HG02678 (cell line): Measurements from ENCODE around the gene TSPAN7.

Source experiments
- ATAC-seq: cut with Tn5 transposase; IDR thresholded peaks from one replicate; pipeline ENCODE4 v1.9.1; 2021; ENCODE audit warnings: mild to moderate bottlenecking, moderate library complexity; ENCODE audit not compliant: unreplicated experiment

TSPAN7 gene

DNA sequence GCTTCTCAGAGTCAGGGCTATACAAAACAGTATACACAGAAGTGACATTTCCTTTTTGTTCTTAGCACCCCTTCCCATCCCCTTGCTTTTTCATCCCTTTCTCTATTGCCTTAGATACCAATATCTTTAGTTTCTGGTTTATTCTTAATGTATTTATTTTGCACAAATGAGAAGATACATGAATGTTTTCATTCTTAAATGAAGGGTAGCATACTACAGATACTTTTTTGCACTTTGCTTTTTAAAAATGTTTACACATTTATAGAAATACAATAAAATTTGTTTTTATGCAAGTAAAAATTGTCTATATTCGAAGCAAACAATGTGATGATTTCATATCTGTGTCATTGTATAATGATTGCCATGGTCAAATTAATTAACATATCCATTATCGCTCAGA lies 33.1 kb downstream of the TSPAN7 start:
- ATAC-seq, result no peak

DNA sequence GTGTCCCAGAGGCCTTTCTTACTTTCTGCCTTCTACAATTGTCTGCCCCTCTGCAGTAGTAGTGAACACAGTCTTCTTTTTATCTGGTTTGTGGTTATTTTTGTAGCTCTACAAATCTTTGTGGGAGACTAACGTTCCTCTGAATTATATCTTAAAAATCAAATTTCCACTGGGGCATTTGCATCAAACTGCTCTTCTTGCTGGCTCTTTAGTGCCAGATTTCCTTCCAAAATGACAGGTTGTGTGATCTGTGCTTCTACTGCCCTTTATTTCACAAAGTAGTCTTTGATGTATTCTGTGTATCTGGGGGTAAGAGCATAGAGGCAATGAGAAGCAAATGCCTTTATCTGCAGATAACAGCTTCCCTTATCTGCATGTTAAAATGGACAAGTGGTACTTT lies 34.5 kb downstream of the TSPAN7 start:
- no peak for ATAC-seq

DNA sequence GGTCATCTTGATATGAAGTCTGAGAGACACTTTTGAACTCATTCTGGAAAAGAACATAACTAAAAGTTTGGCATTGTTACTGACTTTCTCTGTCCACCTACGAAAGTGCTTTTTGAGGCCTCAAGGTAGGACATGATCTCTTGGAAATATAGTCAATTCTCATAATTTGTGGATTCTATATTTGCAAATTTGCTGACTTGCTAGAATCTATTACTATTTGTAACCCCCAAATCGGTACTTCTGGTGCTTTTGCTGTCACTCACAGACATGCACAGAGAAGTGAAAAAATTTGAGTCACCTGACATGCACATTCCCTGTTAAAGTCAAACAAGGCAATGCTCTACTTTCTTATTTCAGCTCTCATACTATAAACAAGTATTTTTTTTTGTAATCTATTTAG lies 35.6 kb downstream of the TSPAN7 start:
- no peak for ATAC-seq

DNA sequence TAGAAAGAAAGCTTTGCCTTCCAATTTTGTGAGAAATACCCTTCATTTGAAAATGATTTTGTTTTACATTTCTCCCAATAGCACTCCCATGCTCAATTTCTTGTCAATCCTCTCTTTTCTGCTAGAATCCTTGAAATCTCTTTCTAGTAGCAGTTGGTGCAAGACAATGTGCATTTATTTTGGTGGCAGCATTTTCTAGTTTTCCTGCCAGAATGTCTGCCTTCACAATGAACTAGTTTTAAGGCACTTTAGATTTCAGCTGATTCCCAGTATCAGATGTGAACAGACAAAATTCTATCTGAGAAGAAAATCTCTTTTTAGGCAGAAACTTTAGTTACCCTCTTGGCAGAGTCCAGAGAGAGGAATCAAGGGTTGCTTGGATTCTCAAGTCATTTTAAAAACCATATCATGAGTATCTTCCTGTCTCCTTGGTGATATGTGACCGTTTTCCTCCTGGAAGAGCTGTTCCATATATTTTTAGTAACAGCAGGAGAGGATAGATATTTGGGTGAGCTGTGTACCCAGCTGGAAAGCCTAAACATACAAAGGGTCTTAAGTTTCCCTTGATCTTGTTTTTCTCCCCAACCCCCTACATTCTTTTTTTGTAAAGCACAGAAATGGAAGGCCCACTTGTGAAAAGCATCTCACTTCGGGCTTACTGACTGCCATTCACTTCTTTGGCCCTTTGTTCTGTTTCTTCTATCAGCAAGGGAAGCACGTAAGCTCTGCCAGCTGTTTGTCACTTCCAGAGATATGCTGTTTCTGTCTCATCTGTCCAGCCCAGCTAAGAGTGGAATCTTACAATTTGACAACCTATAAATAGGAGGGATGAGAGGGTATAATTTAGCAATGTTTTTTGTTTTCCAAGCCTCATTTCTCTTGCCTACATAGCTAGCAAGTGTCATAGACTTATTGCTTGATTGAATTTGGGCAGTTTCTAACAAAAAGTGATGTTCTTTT lies 38.7 kb downstream of the TSPAN7 start:
- no peak for ATAC-seq

DNA sequence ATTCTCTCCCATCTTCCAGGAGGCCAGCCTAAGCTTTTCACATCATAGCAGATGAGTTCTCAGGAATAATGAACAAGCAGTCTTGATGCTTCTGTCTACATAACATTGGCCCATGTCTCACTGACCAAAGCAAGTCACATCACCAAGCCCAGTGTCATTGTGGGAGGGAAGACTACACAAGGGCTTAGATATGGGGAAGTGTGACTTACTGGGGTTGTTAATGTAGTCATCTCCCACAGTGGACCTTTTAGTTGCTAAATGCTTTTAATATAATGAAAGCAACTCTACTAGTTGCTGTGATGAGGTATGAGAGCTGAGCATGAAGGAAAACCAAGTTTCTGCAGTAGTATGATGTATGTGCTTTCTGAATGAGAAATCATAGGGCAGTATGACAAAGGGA lies 40.5 kb downstream of the TSPAN7 start:
- no peak for ATAC-seq

DNA sequence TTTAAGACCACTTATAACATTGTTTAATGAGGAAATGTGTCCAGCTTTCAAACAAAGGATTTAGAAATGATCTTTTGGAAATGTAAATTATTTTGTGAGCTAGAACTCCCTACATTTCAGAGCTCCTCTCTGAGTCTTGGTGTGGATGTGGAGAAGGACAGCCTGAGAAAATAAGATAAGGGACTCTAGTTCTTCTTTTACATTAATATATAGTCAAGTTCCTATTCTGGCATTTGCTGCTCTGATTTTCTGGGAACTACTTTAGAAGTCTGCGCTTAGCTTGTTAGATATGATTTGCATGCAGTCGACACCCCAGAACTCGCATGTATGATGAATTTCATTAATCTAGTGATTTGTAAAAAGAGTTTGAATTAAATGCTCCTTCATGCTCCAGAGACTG lies 45.5 kb downstream of the TSPAN7 start:
- ATAC-seq, result no peak

DNA sequence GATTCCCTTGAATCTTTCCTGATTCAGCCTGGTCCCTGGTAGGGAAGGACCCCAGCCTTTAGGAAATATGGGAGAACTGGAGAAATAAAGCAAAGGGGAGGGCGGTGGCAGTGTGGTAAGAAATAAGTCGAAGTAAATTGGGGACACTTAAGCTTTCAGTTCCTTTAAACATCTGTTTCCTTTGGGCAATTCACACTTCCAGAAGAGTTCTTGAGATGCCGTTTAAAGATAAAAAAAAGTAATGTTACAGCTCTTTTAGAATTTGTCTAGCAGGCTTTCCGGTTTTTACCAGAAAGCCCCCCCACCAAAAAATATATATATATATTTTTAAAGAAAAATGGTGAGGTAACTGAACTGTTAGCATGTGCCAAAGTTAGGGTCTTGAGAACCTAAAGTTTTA lies 46.6 kb downstream of the TSPAN7 start:
- ATAC-seq, result no peak

DNA sequence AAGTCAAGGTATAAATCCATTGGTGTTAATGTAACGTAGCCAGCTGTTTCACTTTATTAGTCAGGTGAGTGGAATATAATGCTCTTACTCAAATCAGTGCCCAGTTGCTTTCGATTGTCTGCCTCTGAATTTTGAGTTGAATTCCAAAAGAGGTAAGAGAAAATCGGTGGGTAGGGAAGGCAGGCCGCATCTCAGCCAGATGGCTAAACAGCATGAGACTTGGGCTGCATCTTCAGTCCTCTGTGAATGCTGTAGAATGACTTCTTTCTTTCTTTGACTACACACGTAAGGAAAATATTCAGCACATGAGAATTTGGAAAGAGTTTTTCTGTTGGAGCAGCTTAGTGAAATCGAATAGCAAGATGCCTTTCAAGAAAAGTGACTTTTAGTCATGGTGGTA lies 49.5 kb downstream of the TSPAN7 start:
- no peak for ATAC-seq

DNA sequence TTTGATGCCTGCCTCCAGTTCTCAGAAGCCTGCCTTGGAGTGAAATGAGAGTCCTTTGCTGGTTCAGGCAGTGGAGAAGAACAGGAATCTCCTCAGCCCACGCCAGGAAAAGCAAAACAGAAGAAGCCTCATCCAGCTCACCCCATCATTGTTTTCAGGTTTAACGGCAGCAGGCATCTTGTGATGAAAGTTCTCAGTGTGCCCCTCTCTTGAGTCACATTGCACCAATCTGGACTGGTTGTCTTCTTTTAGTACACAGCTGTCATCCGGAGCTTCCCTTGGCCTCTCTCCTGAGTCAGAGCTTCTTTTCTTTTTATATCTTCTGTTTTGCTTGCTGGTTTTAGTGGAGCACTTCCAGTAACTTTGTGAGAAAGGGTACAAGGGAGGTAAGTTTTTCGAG lies 50.9 kb downstream of the TSPAN7 start:
- ATAC-seq, result no peak

DNA sequence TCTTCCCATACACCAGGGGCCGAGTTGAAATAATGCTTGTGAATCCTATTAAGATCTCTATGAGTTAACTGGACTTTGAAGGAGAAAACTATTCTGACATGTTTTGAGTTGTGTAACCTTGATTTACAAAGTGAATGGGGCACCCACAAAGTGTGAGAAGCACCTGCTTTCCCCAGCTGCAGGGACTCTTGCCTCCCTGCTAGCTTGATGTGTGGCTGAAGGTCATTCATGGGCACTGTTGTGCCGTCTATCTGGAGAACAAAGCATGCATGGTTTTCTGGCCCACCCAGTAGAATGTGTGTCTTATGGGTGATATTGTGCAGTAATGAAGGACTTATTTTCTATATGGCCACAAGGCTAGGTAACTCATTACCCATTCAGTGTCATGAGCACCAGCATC lies 53.1 kb downstream of the TSPAN7 start:
- no peak for ATAC-seq

DNA sequence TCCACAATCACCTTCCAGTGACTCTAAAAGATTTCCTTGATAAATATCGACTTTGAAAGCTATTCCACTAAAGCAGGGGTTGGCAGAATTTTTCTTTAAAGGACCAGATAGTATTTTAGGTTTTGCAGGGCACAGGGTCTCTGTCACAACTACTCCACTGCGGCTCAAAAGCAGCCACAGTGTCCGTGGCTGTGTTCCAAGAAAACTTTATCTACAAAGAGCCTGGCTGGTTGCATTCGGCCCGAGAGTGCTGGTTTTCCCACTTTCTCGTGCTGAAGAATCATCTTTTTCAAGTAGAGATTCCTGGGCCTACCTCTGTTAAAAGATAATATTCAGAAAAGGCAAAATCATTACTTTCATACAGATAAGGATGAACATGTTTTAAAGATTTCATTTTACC lies 55.6 kb downstream of the TSPAN7 start:
- ATAC-seq, result no peak

DNA sequence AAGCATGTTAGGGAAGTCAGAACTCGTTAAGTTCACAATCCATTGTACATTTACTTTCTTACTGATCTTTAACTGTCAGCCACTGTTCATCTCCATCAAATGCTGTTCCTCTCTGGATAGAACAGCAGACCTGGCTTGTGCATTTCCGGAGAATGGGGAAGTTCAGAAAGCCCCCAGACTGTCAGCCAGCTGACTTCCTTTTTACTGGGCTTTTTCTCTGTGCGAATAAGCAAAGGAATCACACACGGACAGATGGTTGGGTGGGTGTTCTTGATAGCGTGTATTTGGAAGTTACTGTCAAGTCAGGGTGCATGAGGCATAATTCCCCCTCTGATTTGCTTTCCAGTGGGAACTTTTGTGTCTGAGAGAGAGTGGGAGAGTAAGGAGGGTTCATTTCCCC lies 56.8 kb downstream of the TSPAN7 start:
- no peak for ATAC-seq

DNA sequence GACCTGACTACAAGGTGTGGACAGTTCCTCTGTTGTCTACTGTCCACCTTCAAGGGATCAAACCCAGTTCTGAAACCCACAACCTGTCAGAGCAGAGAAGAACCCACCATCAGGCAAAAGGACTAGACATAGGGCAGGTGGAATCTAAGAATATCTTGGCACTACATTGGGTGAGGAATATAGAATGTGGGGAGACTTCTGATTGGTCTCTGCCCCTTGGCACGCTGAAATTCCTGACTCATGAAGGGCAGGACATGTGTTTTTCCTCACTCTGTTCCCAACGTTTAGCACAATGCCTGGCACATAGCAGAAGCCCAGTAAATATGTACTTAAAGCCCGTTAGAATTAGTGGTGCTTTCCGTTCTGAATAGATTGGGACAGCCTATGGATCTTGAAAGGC lies 59.3 kb downstream of the TSPAN7 start:
- no peak for ATAC-seq

DNA sequence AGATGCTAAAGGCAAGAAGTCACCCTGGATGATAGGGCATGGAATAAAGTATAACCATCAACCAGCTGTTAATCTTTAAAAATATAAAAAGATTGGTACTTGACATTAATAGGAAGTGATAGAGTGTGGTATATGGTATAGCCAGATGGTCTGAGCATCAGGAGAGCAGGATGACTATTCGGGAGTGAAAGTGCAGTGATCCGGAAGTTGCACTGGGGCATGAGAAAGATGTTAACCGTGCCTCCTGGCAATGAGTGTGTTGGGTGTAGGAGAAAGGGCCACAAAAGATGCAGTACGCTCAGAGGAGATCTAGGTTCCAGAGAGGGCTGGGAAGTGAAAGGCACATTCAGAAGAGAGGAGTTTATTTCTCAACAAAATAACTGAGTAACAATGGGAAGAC lies 65.0 kb downstream of the TSPAN7 start:
- no peak for ATAC-seq

DNA sequence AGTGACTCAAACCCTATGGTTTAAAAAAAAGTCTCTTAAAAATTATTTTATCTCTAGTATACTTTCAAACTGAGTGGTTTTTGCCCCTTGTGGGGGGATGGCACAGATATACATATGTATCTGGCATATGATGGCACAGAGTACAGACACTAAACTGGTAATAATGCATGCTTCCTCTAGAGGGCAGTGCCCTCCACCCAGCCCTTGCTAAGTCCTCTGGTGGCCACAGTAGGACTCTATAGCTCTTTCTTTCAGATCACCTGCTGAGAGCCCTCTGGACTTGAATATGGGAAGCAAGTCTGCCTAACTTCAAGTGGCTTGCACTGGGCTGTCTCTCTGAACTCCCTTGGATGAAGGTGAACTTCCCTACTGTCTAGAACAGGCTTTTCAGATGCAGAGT lies 66.3 kb downstream of the TSPAN7 start:
- ATAC-seq, result peak; percentile 62

DNA sequence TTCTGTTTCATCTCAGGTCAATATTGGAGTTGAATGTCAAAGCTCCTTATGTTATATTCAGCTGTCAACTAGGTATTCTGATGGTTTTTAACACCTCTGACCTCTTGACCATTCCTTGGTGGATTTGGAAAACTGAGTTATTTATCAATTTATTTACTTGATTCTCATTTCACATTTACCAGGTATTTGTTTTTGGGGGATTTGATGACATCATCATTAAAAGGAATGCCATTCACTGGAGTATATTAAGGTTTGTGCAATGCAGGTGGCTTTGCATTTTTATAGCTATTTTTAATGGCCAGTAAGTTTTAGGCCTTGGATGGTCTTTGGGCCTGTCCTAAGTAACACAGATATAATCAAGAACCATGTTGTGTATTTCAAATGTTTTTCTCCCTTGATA lies 67.2 kb downstream of the TSPAN7 start:
- no peak for ATAC-seq

DNA sequence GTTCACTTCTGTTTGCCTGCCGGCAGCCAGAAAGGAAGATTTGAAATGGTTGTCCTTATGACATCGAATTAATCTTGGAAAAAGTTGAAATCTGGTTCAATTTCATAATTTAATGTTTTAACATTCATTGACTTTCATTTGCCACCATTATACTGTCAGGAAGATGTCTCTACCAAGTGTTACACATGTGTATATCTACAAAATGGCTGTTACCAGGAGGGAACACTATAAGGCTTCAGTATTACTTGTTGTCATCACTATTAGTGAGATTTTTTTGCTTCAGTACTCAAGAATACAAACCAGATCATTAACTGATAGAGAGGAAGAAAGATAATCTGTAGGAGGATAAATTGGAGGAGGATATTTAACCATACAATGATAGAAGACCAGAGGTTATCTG lies 71.2 kb downstream of the TSPAN7 start:
- no peak for ATAC-seq

DNA sequence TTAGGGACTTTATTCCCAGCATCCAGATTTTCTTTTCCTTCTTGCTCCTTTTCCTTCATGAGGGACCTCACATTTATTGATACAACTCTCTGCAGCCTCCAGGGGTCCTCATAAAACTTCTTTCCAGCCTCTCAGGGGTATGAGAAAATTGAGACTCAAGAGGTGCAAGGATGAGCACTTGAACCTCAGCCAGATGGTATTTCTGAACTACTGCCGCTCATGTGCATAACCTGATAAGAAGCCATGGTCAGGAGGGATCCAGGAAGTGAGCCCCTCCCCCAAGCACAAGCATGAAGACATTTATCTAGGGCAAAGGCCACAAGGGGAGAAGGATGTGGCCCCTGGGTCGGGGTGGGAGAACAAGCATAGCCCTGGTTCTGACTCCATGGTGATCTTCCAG lies 73.3 kb downstream of the TSPAN7 start:
- ATAC-seq, result no peak

DNA sequence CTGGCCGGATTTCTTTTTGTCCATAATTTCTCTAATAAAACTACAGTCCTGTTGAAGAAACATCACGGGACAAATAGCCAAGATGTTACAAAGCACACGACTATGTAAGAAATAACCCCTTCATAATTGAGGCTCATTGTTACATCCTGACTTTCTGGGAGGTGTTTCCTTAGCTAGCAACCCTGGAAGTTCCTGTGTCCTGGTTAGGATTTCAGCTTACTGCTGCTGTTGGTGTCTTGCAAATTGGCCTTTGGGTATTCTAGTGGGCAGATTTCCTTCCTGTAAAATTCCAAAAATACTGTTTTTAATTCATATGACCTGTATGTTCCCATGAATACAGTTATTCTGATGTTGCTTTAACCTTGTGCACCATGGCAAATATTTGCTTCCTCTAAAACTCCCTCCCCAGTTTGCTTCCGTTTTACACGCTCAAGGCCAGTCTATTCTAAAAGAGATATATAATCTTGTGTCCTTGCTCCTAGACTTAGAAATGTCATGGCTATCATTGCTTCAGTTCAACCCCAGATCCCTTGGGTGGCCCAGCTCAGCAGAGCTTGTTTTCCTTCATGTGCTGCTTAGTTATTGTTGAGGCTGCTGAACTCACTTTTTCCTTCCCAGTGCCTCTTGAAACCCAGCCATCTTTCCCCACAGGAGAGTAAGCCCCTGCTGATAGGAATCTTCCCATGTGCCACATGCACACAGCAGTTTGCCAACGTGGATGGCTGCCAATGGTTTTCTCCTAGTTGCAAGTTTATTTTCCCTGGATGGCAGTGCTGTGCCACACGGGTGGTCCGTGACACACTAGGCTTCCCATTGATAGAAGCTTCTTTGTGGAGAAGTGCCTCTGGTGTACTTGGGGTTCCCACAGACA lies 75.8 kb downstream of the TSPAN7 start:
- ATAC-seq, result no peak

DNA sequence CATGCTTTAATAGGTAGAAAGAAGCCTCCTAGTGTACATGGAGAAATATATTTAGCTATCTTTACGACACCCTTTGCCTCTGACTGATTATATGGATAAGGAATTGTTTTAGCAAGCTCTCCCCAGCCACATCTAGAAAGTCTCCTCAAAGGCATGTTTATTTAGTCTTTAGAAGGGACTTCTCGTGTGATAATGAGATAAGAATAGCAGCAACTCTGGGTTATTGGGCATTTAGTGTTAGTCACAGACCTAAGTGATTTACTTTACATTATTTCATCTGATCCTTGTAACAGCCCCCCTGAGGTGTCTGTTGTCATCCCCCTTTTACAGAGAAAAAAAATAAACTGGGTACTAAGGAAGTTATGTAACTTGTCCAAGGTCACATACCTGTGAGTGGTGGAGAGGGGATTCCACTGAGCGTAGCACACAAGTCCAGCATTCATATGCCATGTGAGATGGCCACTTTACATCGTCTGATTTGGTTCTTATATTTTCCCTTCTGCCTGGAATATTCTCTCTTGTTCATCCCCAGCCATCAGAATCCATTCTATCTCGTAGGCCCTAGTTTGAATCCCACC lies 77.7 kb downstream of the TSPAN7 start:
- ATAC-seq, result no peak

DNA sequence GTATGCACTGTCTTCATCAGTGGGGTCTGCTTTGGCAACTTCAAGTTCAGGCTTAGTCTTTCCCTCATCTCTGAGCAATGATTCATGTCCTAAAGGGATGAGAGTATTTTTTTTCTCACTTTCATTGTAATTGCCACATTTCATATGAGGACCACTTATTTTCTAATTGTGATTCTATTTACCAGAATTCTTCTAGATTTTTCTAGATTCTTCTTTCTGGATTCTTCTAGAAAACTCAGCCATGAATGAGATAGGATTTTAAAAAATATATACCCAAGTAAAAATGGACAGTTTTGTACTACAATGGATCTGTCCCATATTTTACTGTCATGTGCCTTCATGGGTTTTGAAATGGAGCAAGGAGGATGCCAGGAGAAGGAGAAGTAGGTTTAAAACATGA lies 78.4 kb downstream of the TSPAN7 start:
- ATAC-seq, result no peak

DNA sequence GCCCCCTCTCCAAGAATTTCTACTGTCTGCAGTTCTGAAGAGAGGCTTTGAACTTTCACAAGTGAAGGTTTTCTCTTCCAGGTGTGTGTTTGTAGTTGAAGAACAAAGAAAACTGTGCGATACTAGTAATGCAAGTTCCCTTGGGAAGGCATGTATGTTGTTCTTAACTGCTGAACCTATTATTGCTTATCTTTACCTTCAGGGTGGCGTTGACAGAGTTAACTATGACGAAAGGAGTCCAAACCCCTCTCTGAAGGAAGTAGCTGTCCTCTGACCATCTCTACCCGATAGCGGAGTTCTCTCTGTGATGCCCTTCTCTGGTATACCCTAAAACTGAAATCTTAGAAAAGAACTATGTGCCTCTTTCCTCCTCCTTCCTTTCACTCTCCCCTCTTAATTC lies 79.9 kb downstream of the TSPAN7 start:
- ATAC-seq, result no peak
